IMR-90 (cell line): ENCODE measurements around the gene ZNF337. TPM values are rescaled to one million over a fixed set of nuclear protein-coding genes. Genes with fewer than 3 reads are reported as not detected.

ENCODE experiments used
- ATAC-seq: fragments of 200-7000 bp; cut with Tn5 transposase; 2 replicates; pipeline ENCODE4 v1.9.1; 2020; ENCODE audit warnings: low read depth, mild to moderate bottlenecking, moderate library complexity
- BruUV-seq: library from RNA; stranded (reverse); fragments of 400-500 nt; replicated peaks from 2 replicates; lab custom pipeline; 2021; lab: Mats Ljungman, UMichigan
- CTCF ChIA-PET: fragments of 300-600 bp; formaldehyde crosslinking; extraction: SDS; loops from one replicate; lab custom pipeline; 2021; ENCODE audit warnings: antibody characterized with exemption; lab: Yijun Ruan, JAX
- POLR2A ChIA-PET: fragments of 300-600 bp; sonication (Branson Sonifier 250); formaldehyde crosslinking; loops from one replicate; lab custom pipeline; 2022; ENCODE audit warnings: antibody characterized with exemption; ENCODE audit not compliant: unreplicated experiment; lab: Charles Lee
- DNase-seq: peaks from one replicate; pipeline ENCODE4 v3.0.0; 2013
- H2AFZ ChIP-seq: replicated peaks from 2 replicates; pipeline ENCODE3; 2013; ENCODE audit warnings: low read length, mild to moderate bottlenecking; ENCODE audit not compliant: poor library complexity
- H2AK5ac ChIP-seq: 2 replicates; pipeline ENCODE4 v1.6.1; 2013; ENCODE audit warnings: low read depth, low read length, inconsistent platforms
- H2AK9ac ChIP-seq: replicated peaks from 2 replicates; pipeline ENCODE3; 2013; ENCODE audit warnings: mild to moderate bottlenecking, low read depth, low read length, moderate library complexity; ENCODE audit not compliant: poor library complexity
- H2BK120ac ChIP-seq: 2 replicates; pipeline ENCODE4 v1.6.1; 2013; ENCODE audit warnings: low read depth, low read length, inconsistent platforms
- H2BK15ac ChIP-seq: 3 replicates; pipeline ENCODE4 v1.6.1; 2013; ENCODE audit warnings: low read depth, low read length, inconsistent platforms
- H2BK20ac ChIP-seq: 2 replicates; pipeline ENCODE4 v1.6.1; 2013; ENCODE audit warnings: low read depth, mild to moderate bottlenecking, inconsistent platforms, low read length, moderate library complexity
- H2BK5ac ChIP-seq: 2 replicates; pipeline ENCODE4 v1.6.1; 2013; ENCODE audit warnings: mild to moderate bottlenecking, low read depth, low read length, inconsistent platforms; ENCODE audit not compliant: poor library complexity, severe bottlenecking
- H3K14ac ChIP-seq: replicated peaks from 2 replicates; pipeline ENCODE4 v1.6.1; 2013; ENCODE audit warnings: low read depth, low read length, inconsistent platforms
- H3K18ac ChIP-seq: 2 replicates; pipeline ENCODE4 v1.6.1; 2013; ENCODE audit warnings: low read depth, low read length, control low read depth
- H3K23ac ChIP-seq: 2 replicates; pipeline ENCODE4 v1.6.1; 2013; ENCODE audit warnings: low read depth, low read length, inconsistent platforms
- H3K27ac ChIP-seq: 2 replicates; pipeline ENCODE4 v1.5.1; 2013; ENCODE audit warnings: mild to moderate bottlenecking, control low read depth, low read length; ENCODE audit not compliant: insufficient read depth
- H3K27me3 ChIP-seq: 2 replicates; pipeline ENCODE4 v1.6.1; 2013; ENCODE audit warnings: low read length; ENCODE audit not compliant: control insufficient read depth, insufficient read depth
- H3K36me3 ChIP-seq: 2 replicates; pipeline ENCODE4 v1.6.1; 2013; ENCODE audit warnings: low read length, mixed read lengths; ENCODE audit not compliant: control insufficient read depth, insufficient read depth
- H3K4ac ChIP-seq: 2 replicates; pipeline ENCODE4 v1.6.1; 2013; ENCODE audit warnings: low read depth, low read length, inconsistent platforms
- H3K4me1 ChIP-seq: 2 replicates; pipeline ENCODE4 v1.6.1; 2013; ENCODE audit warnings: low read length, mixed read lengths; ENCODE audit not compliant: control insufficient read depth, insufficient read depth
- H3K4me2 ChIP-seq: 2 replicates; pipeline ENCODE4 v1.6.1; 2013; ENCODE audit warnings: low read depth, mild to moderate bottlenecking, control low read depth, low read length, moderate library complexity
- H3K4me3 ChIP-seq: 2 replicates; pipeline ENCODE4 v1.5.1; 2013; ENCODE audit warnings: low read depth, mild to moderate bottlenecking, control low read depth, low read length, moderate library complexity; ENCODE audit not compliant: insufficient read depth
- H3K56ac ChIP-seq: 2 replicates; pipeline ENCODE4 v1.6.1; 2013; ENCODE audit warnings: low read length, inconsistent platforms; ENCODE audit not compliant: insufficient read depth; ENCODE audit errors: extremely low read depth
- H3K79me1 ChIP-seq, 2 experiments: 2 replicates each; pipeline ENCODE4 v1.6.1; 2013; ENCODE audit warnings: low read length in 2 of 2, inconsistent platforms in 1 of 2, low read depth in 1 of 2
- H3K9ac ChIP-seq: 2 replicates; pipeline ENCODE4 v1.6.1; 2013; ENCODE audit warnings: low read depth, low read length, control low read depth
- H3K9me1 ChIP-seq: 2 replicates; pipeline ENCODE4 v1.6.1; 2013; ENCODE audit warnings: low read length, inconsistent platforms; ENCODE audit not compliant: insufficient read depth
- H3K9me3 ChIP-seq: 2 replicates; pipeline ENCODE4 v1.6.1; 2013; ENCODE audit warnings: low read length; ENCODE audit not compliant: control insufficient read depth, insufficient read depth
- H4K20me1 ChIP-seq: 2 replicates; pipeline ENCODE4 v1.6.1; 2013; ENCODE audit warnings: low read length, inconsistent platforms; ENCODE audit not compliant: insufficient read depth
- H4K5ac ChIP-seq: 2 replicates; pipeline ENCODE4 v1.6.1; 2013; ENCODE audit warnings: mild to moderate bottlenecking, low read depth, low read length, control low read depth
- H4K8ac ChIP-seq, 2 experiments: 2 replicates each; pipeline ENCODE4 v1.6.1; 2013; ENCODE audit warnings: low read depth in 2 of 2, low read length in 2 of 2, control low read depth in 1 of 2, inconsistent platforms in 1 of 2
- H4K91ac ChIP-seq: 2 replicates; pipeline ENCODE4 v1.6.1; 2013; ENCODE audit warnings: low read depth, low read length, inconsistent platforms; ENCODE audit not compliant: insufficient read depth
- BHLHE40 ChIP-seq: fragments of 150-350 bp; IDR thresholded peaks from 2 replicates; pipeline ENCODE4 v1.6.1; 2016; ENCODE audit warnings: mild to moderate bottlenecking, low read depth, low read length
- CEBPB ChIP-seq: IDR thresholded peaks from 2 replicates; pipeline ENCODE4 v1.6.1; 2012; ENCODE audit warnings: low read depth, low read length, improper control_type of control experiment
- CHD1 ChIP-seq: IDR thresholded peaks from 2 replicates; pipeline ENCODE4 v1.6.1; 2012; ENCODE audit warnings: low read depth, low read length, improper control_type of control experiment
- ELK1 ChIP-seq: fragments of 150-350 bp; IDR thresholded peaks from 2 replicates; pipeline ENCODE4 v1.6.1; 2016; ENCODE audit warnings: low read depth, mild to moderate bottlenecking, low read length, moderate library complexity, borderline replicate concordance
- FOS ChIP-seq: fragments of 150-350 bp; IDR thresholded peaks from 2 replicates; pipeline ENCODE4 v1.6.1; 2016; ENCODE audit warnings: low read depth, low read length
- MAFK ChIP-seq: IDR thresholded peaks from 2 replicates; pipeline ENCODE4 v1.6.1; 2012; ENCODE audit warnings: low read depth, low read length, improper control_type of control experiment
- MAZ ChIP-seq: IDR thresholded peaks from 2 replicates; pipeline ENCODE4 v1.6.1; 2012; ENCODE audit warnings: low read depth, mild to moderate bottlenecking, low read length, improper control_type of control experiment, moderate library complexity, borderline replicate concordance
- MXI1 ChIP-seq: IDR thresholded peaks from 2 replicates; pipeline ENCODE4 v1.6.1; 2012; ENCODE audit warnings: low read depth, mild to moderate bottlenecking, low read length, moderate library complexity, borderline replicate concordance
- NFE2L2 ChIP-seq: fragments of 150-350 bp; IDR thresholded peaks from 2 replicates; pipeline ENCODE4 v1.6.1; 2016; ENCODE audit warnings: low read depth, mild to moderate bottlenecking, low read length
- POLR2A ChIP-seq: IDR thresholded peaks from 2 replicates; pipeline ENCODE4 v1.6.1; 2012; ENCODE audit warnings: mild to moderate bottlenecking, low read depth, low read length
- RAD21 ChIP-seq: IDR thresholded peaks from 2 replicates; pipeline ENCODE4 v1.6.1; 2012; ENCODE audit warnings: low read length, improper control_type of control experiment
- RCOR1 ChIP-seq: IDR thresholded peaks from 2 replicates; pipeline ENCODE4 v1.6.1; 2012; ENCODE audit warnings: mild to moderate bottlenecking, low read length, improper control_type of control experiment; ENCODE audit not compliant: insufficient replicate concordance
- RFX5 ChIP-seq: IDR thresholded peaks from 2 replicates; pipeline ENCODE4 v1.8.0; 2012; ENCODE audit warnings: low read depth, mild to moderate bottlenecking, low read length, moderate library complexity
- SMC3 ChIP-seq: fragments of 150-350 bp; IDR thresholded peaks from 2 replicates; pipeline ENCODE4 v1.6.1; 2016; ENCODE audit warnings: low read depth, mild to moderate bottlenecking, antibody characterized with exemption, low read length, moderate library complexity
- dilution Hi-C: fragments of 300-500 bp; cut with HindIII; formaldehyde crosslinking; loops from one replicate; pipeline ENCODE4 v1.14.3; 2018; ENCODE audit warnings: low sequenced_read_pairs; ENCODE audit not compliant: unreplicated experiment
- in situ Hi-C: fragments of 300-500 bp; cut with MboI; formaldehyde crosslinking; loops from 3 replicates; pipeline ENCODE4 v1.14.3; 2019; ENCODE audit warnings: low sequenced_read_pairs, inconsistent platforms, mixed read lengths
- intact Hi-C: fragments of 100-400 bp; cut with micrococcal nuclease; formaldehyde crosslinking; loops from 2 replicates; pipeline ENCODE4 v1.10.0; 2022
- polyA plus RNA-seq, 3 experiments: library from polyadenylated mRNA; depleted of rRNA; stranded (reverse); fragments of >200 nt; gene quantifications; 2 replicates each; pipeline ENCODE4 v1.2.3, GENCODE V29; 2012; ENCODE audit warnings: low replicate concordance in 1 of 3
- total RNA-seq: library from RNA; depleted of rRNA; stranded (reverse); fragments of >200 nt; gene quantifications from 2 replicates; pipeline ENCODE4 v1.2.3, GENCODE V29; 2012
- TF ChIP-seq, protein P1 (sequence below): conservative IDR thresholded peaks from 2 replicates; pipeline ENCODE4 v1.5.1; 2012; ENCODE audit warnings: mild to moderate bottlenecking, low read depth, low read length, improper control_type of control experiment
- TF ChIP-seq, protein P2 (sequence below): fragments of 150-350 bp; IDR thresholded peaks from 2 replicates; pipeline ENCODE4 v1.6.1; 2017; ENCODE audit warnings: mild to moderate bottlenecking, antibody characterized with exemption, low read length, low read depth

Gene ZNF337
- total and polyA plus RNA-seq, 2 of the 4 experiments (the other 2 are of a cell fraction), result 10.4 to 16.5 TPM

DNA sequence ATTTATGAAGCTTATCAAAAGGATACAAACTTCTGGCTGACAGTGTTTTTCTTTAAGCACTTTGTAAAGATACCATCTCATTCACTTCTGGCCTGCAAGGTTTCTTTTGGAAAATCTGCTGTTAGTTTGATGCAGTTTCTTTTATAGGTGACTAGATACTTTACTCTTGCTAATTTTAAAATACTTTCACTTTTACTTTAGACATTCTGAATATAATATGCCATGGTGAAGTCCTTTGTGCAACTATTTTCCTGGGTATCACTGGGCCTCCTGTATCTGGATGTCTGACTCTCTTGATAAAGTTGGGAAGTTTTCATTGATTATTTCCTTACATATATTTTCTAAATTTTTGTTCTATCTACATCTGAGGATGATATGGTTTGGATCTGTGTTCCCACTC is 29.0 kb upstream of the ZNF337 start:
- in situ Hi-C loops (no loop called here), intact Hi-C loops (no loop called here), dilution Hi-C loops (no loop called here)
- no peak overlapping the region for H4K8ac ChIP-seq
- CTCF ChIA-PET, result no interaction called here
- H4K20me1 ChIP-seq, result no peaks in the 10 kb centered on the region
- H2AFZ ChIP-seq, result no peak overlapping the region
- DNase-seq, result no peak
- no peak overlapping the region for H2BK5ac ChIP-seq
- TF ChIP-seq RCOR1 (no peak), CEBPB (no peak), CHD1 (no peak), SMC3 (no peak), MAFK (no peak), RAD21 (no peak), NFE2L2 (no peak), RFX5 (no peak), BHLHE40 (no peak), MXI1 (no peak), POLR2A (no peak), FOS (no peak), ELK1 (no peak), MAZ (no peak)
- TF ChIP-seq, protein P1, sequence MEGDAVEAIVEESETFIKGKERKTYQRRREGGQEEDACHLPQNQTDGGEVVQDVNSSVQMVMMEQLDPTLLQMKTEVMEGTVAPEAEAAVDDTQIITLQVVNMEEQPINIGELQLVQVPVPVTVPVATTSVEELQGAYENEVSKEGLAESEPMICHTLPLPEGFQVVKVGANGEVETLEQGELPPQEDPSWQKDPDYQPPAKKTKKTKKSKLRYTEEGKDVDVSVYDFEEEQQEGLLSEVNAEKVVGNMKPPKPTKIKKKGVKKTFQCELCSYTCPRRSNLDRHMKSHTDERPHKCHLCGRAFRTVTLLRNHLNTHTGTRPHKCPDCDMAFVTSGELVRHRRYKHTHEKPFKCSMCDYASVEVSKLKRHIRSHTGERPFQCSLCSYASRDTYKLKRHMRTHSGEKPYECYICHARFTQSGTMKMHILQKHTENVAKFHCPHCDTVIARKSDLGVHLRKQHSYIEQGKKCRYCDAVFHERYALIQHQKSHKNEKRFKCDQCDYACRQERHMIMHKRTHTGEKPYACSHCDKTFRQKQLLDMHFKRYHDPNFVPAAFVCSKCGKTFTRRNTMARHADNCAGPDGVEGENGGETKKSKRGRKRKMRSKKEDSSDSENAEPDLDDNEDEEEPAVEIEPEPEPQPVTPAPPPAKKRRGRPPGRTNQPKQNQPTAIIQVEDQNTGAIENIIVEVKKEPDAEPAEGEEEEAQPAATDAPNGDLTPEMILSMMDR, result no peak
- TF ChIP-seq, protein P2, sequence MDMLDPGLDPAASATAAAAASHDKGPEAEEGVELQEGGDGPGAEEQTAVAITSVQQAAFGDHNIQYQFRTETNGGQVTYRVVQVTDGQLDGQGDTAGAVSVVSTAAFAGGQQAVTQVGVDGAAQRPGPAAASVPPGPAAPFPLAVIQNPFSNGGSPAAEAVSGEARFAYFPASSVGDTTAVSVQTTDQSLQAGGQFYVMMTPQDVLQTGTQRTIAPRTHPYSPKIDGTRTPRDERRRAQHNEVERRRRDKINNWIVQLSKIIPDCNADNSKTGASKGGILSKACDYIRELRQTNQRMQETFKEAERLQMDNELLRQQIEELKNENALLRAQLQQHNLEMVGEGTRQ, result no peak
- H3K27ac ChIP-seq, result no peak overlapping the region
- H3K9me1 ChIP-seq, result no peaks in the 10 kb centered on the region
- no peak overlapping the region for H2BK20ac ChIP-seq
- H2AK9ac ChIP-seq, result no peak overlapping the region
- no peak overlapping the region for H3K9ac ChIP-seq
- no peak overlapping the region for H4K91ac ChIP-seq
- no peak for ATAC-seq
- no peak overlapping the region for H3K56ac ChIP-seq
- no peak overlapping the region for H3K14ac ChIP-seq
- H3K4me1 ChIP-seq, result no peaks in the 10 kb centered on the region
- H3K23ac ChIP-seq, result no peak overlapping the region
- no peak overlapping the region for H3K4ac ChIP-seq
- H2BK15ac ChIP-seq, result no peak overlapping the region
- H3K27me3 ChIP-seq, result no peaks in the 10 kb centered on the region
- H3K9me3 ChIP-seq, result peaks cover 5% of the 10 kb centered on the region
- H3K79me1 ChIP-seq, result no peaks in the 10 kb centered on the region
- no peak overlapping the region for H3K18ac ChIP-seq
- POLR2A ChIA-PET, result no interaction called here
- no peak overlapping the region for H2AK5ac ChIP-seq
- no peak overlapping the region for H4K5ac ChIP-seq
- no TSS peak for BruUV-seq
- H3K4me3 ChIP-seq, result no peak overlapping the region
- no peaks in the 10 kb centered on the region for H3K36me3 ChIP-seq
- no peak overlapping the region for H2BK120ac ChIP-seq
- H3K4me2 ChIP-seq, result no peak overlapping the region
